ENCODE measurements around the gene FANCL. TPM values are rescaled to one million over a fixed set of nuclear protein-coding genes. Genes with fewer than 3 reads are reported as not detected.
A peak's percentile ranks its signal among the peaks of the same experiment; 100 is the strongest.

The FANCL gene
- total and polyA plus RNA-seq, 9 of the 15 experiments (the other 6 are each of a cell fraction or from before 2014, with no cell fraction given): 36.7 to 120 (median 58.5) TPM

GRCh38 chr2:58241546-58241864, 380 bp upstream of the FANCL start (continued):
- TF ChIP-seq MGA (IDR thresholded peaks at IDR 0.05) (0 out of 2 replicates have a peak, but pooled peaks have one; percentile 22), POLR2H (tag; IDR thresholded peaks at IDR 0.05; ENCODE audit: low read depth) (peak; percentile 22; the same call in 1 of the 2 replicates), RAD21 (CRISPR knock-in tag; conservative IDR thresholded peaks at IDR 0.05 in 1 of 2, IDR thresholded peaks at IDR 0.05 in 1 of 2) (0 out of 4 replicates have a peak, but pooled peaks of 1 of the 2 experiments have one; percentile 1), HDAC3 (IDR thresholded peaks at IDR 0.05; ENCODE audit: borderline replicate concordance, partially characterized antibody) (peak; percentile 17), NR3C1 (CRISPR knock-in tag; IDR thresholded peaks at IDR 0.05) (no peak)

Measured in K562 (cell line).